Osteocyte (in vitro differentiated cells): Measurements from ENCODE around the gene VSTM1. TPM values are rescaled to one million over a fixed set of nuclear protein-coding genes. Genes with fewer than 3 reads are reported as not detected.

Source experiments
- DNase-seq: peaks from one replicate; pipeline ENCODE4 v3.0.0; 2021; ENCODE audit warnings: mixed read lengths; ENCODE audit not compliant: unreplicated experiment; ENCODE audit errors: extremely low spot score
- H3K27ac Mint-ChIP-seq: one replicate; pipeline ENCODE4 v1.8.0; 2021; ENCODE audit warnings: mild to moderate bottlenecking, mixed read lengths; ENCODE audit not compliant: unreplicated experiment
- H3K27me3 Mint-ChIP-seq: one replicate; pipeline ENCODE4 v1.8.0; 2021; ENCODE audit warnings: mixed read lengths; ENCODE audit not compliant: unreplicated experiment
- H3K36me3 Mint-ChIP-seq: one replicate; pipeline ENCODE4 v1.8.0; 2021; ENCODE audit warnings: mixed read lengths; ENCODE audit not compliant: unreplicated experiment
- H3K4me1 Mint-ChIP-seq: one replicate; pipeline ENCODE4 v1.8.0; 2021; ENCODE audit warnings: mixed read lengths; ENCODE audit not compliant: unreplicated experiment
- H3K4me3 Mint-ChIP-seq: one replicate; pipeline ENCODE4 v1.8.0; 2021; ENCODE audit warnings: mild to moderate bottlenecking, moderate library complexity, mixed read lengths; ENCODE audit not compliant: unreplicated experiment
- H3K9me3 Mint-ChIP-seq: one replicate; pipeline ENCODE4 v1.8.0; 2021; ENCODE audit warnings: mixed read lengths; ENCODE audit not compliant: unreplicated experiment
- long read RNA-seq: library from polyadenylated mRNA; unstranded; transcript quantifications from one replicate; pipeline ENCODE4 v2.0.0, GENCODE V29; 2021
- total RNA-seq: library from RNA; stranded (reverse); gene quantifications from 2 replicates; pipeline ENCODE4 v1.2.1, GENCODE V29; 2021
- TF ChIP-seq, protein P1 (sequence below): fragments of 200-600 bp; sonication (generic); IDR thresholded peaks from 2 replicates; pipeline ENCODE4 v1.5.0; 2021; ENCODE audit warnings: antibody characterized with exemption, mild to moderate bottlenecking, moderate library complexity

VSTM1 gene, protein sequence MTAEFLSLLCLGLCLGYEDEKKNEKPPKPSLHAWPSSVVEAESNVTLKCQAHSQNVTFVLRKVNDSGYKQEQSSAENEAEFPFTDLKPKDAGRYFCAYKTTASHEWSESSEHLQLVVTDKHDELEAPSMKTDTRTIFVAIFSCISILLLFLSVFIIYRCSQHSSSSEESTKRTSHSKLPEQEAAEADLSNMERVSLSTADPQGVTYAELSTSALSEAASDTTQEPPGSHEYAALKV
- not detected in 2 replicates for total RNA-seq
- long read RNA-seq: 0 reads

DNA sequence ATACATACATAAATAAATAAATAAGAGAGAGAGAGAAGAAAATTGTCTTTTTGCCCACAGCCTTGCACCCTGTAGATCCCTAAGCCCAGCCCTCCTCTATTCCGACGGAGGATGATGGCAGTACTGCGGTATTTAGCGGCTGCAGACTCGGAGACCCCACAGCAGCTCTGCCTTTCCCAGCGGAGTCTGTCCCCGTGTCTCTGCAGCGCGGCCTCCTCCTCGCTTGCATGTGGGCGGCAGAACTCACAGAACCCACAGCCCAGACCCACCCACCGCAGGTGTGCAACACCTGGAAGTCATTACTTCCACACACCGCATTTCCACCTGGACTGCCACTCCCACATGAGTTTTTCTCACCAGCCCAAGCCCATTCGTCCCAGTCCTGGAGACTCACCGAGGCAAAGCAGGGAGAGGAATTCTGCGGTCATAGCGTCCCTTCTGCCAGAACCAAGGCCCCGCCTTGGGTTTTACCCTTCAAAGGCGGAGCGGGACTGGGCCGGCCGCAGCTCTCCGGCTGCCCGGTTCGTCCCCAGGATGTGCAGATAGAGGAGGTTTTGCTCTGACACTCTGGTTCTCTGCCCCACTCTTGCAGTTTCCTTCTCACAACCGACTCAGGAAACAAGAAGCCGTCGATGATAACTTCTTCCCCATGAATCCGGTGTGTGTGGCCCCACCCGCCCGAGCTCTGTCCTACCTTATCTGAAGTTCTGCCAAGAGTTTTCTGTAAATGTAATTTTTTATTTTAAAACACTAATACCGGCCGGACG, at the start of gene VSTM1:
Gene VSTM1 (minus strand): TSS at position 548 of the 767 bp plus-strand sequence. CDS start 120 bp downstream, at position 428.
- no peaks in the 10 kb centered on the region for H3K4me1 Mint-ChIP-seq
- peaks cover 8% of the 10 kb centered on the region for H3K9me3 Mint-ChIP-seq
- H3K36me3 Mint-ChIP-seq: no peaks in the 10 kb centered on the region
- no peaks in the 10 kb centered on the region for H3K27me3 Mint-ChIP-seq
- no peak for DNase-seq
- no peak within 1 kb of the TSS for H3K4me3 Mint-ChIP-seq
- TF ChIP-seq, protein P1, sequence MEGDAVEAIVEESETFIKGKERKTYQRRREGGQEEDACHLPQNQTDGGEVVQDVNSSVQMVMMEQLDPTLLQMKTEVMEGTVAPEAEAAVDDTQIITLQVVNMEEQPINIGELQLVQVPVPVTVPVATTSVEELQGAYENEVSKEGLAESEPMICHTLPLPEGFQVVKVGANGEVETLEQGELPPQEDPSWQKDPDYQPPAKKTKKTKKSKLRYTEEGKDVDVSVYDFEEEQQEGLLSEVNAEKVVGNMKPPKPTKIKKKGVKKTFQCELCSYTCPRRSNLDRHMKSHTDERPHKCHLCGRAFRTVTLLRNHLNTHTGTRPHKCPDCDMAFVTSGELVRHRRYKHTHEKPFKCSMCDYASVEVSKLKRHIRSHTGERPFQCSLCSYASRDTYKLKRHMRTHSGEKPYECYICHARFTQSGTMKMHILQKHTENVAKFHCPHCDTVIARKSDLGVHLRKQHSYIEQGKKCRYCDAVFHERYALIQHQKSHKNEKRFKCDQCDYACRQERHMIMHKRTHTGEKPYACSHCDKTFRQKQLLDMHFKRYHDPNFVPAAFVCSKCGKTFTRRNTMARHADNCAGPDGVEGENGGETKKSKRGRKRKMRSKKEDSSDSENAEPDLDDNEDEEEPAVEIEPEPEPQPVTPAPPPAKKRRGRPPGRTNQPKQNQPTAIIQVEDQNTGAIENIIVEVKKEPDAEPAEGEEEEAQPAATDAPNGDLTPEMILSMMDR: no peak
- H3K27ac Mint-ChIP-seq: no peak within 1 kb of the TSS

GRCh38 chr19:54109651-54110050, 46.0 kb upstream of the VSTM1 start:
- H3K4me3 Mint-ChIP-seq: no peak overlapping the region
- H3K36me3 Mint-ChIP-seq: peaks cover 22% of the 10 kb centered on the region
- H3K27me3 Mint-ChIP-seq: no peaks in the 10 kb centered on the region
- peaks cover 7% of the 10 kb centered on the region for H3K4me1 Mint-ChIP-seq
- no peak for DNase-seq
- TF ChIP-seq, protein P1: no peak
- no peak overlapping the region for H3K27ac Mint-ChIP-seq
- no peaks in the 10 kb centered on the region for H3K9me3 Mint-ChIP-seq

DNA sequence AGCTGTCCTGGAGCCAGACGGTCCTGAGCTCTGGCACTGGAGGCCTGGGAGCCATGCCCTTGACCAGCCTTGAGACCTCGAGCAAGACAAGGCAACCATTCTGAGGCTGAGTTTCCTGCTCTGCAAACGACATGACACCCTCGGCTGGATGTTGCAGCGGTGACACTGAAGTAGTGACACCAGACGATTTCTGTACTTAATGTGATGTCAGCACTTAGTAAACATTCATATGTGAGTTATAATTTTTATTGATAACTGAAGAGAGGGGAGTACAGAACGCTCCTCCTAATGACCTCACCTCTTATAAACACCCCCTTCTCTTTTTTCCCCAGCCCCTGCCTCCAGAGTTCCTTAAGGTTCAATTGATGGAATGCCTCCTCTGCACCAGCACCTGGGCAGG, 44.8 kb upstream of the VSTM1 start:
- no peak overlapping the region for H3K4me3 Mint-ChIP-seq
- TF ChIP-seq, protein P1: no peak
- H3K36me3 Mint-ChIP-seq: peaks cover 22% of the 10 kb centered on the region
- H3K27me3 Mint-ChIP-seq: no peaks in the 10 kb centered on the region
- H3K27ac Mint-ChIP-seq: no peak overlapping the region
- H3K9me3 Mint-ChIP-seq: no peaks in the 10 kb centered on the region
- DNase-seq: no peak
- H3K4me1 Mint-ChIP-seq: peaks cover under 1% of the 10 kb centered on the region

GRCh38 chr19:54107876-54108490, 44.3 kb upstream of the VSTM1 start:
- H3K4me3 Mint-ChIP-seq: no peak overlapping the region
- H3K27ac Mint-ChIP-seq: no peak overlapping the region
- no peak for DNase-seq
- no peaks in the 10 kb centered on the region for H3K27me3 Mint-ChIP-seq
- peaks cover 22% of the 10 kb centered on the region for H3K36me3 Mint-ChIP-seq
- TF ChIP-seq, protein P1: no peak
- peaks cover 4% of the 10 kb centered on the region for H3K4me1 Mint-ChIP-seq
- H3K9me3 Mint-ChIP-seq: no peaks in the 10 kb centered on the region

GRCh38 chr19:54106716-54107115, 43.0 kb upstream of the VSTM1 start:
- TF ChIP-seq, protein P1: no peak
- Mint-ChIP-seq H3K27ac (no peak overlapping the region), H3K4me3 (no peak overlapping the region)

More at GRCh38 chr19:54106716-54107115, 43.0 kb upstream of the VSTM1 start:
- no peak for DNase-seq
- H3K27me3 Mint-ChIP-seq: no peaks in the 10 kb centered on the region
- no peaks in the 10 kb centered on the region for H3K9me3 Mint-ChIP-seq
- peaks cover 9% of the 10 kb centered on the region for H3K4me1 Mint-ChIP-seq
- peaks cover 22% of the 10 kb centered on the region for H3K36me3 Mint-ChIP-seq
